HG02884 (cell line): ENCODE measurements around the gene ILK.

Experiments
- ATAC-seq: cut with Tn5 transposase; IDR thresholded peaks from one replicate; pipeline ENCODE4 v1.9.1; 2021; ENCODE audit warnings: mild to moderate bottlenecking, moderate library complexity; ENCODE audit not compliant: unreplicated experiment

Gene ILK

GRCh38 chr11:6619004-6619745, 15.6 kb downstream of the ILK start, which contains the start of gene TPP1:
Gene TPP1 (minus strand): TSS chr11:6619422. CDS start chr11:6619400, 22 bp downstream.
- peak; percentile 99 for ATAC-seq

GRCh38 chr11:6620636-6621035, 17.1 kb downstream of the ILK start:
- no peak for ATAC-seq

DNA sequence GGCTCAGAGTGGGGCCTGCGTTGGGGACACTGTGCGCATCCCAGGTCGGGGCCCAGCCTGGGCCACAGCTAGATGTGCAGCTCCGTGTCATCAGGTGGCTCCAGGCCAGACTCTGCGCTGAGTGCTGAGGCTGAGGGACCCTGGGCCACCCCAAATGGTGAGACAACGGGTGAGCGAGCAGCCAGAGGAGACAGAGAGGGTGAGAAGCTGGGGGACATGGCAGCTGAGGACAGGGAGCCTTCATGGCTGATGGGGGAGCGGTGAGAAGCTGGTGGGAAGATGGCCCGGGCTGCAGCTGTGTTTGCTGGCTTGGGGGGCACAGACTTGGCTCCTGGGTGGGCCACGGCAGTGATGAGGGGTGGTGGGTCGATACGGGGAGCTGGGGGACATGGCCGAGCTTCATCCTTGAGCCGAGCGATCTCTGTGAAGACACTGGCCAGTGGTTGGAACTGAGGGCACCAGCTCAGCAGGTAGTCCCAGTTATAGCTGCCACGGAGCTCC, 18.2 kb downstream of the ILK start:
- no peak for ATAC-seq

GRCh38 chr11:6622261-6623171, 18.9 kb downstream of the ILK start:
- no peak for ATAC-seq

DNA sequence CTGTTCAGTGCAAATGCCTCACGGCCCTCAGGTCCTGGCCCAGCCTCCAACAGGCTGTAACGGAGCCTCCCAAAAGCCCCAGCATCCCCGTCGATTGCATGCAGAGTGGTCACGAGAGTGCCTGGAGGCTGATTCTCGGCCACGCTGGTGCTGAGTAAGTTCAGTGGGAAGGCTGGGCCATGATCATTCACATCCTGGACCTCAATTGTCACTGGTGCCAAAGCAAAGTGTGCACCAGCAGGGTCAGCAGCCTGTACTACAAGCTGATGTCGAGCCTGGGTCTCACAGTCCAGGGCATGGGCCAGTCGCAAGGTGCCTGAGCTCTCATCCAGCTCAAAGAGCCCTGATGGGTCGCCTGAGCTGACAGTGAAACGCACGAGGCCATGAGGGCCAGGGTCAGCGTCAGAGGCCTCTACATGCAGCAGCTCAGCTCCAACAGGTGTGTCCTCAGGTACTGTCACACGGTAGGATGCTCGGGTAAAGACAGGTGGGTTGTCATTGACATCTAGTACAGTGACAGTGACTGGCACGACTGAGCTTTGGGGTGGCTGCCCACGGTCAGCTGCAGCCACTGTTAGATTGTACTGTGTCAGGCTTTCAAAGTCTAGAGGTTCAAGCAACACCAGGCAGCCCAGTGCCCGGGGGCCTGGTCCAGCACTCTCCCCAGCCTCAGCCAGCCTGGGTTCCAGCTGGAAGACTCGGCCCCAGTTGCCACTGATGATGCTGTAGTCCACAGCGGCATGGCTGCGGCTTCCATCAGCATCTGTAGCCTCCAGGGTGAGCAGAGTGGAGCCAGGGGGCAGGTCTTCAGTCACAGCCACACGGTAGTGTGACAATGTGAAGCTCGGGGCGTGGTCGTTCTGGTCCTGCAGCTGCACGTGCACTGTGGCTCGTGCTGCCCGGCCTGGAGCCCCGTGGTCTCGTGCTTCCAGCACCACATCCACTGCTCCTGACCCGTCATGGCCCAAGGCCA, 20.1 kb downstream of the ILK start:
- ATAC-seq: no peak

GRCh38 chr11:6625156-6625831, 21.7 kb downstream of the ILK start:
- ATAC-seq: no peak

GRCh38 chr11:6625832-6626420, 22.4 kb downstream of the ILK start:
- ATAC-seq: no peak

DNA sequence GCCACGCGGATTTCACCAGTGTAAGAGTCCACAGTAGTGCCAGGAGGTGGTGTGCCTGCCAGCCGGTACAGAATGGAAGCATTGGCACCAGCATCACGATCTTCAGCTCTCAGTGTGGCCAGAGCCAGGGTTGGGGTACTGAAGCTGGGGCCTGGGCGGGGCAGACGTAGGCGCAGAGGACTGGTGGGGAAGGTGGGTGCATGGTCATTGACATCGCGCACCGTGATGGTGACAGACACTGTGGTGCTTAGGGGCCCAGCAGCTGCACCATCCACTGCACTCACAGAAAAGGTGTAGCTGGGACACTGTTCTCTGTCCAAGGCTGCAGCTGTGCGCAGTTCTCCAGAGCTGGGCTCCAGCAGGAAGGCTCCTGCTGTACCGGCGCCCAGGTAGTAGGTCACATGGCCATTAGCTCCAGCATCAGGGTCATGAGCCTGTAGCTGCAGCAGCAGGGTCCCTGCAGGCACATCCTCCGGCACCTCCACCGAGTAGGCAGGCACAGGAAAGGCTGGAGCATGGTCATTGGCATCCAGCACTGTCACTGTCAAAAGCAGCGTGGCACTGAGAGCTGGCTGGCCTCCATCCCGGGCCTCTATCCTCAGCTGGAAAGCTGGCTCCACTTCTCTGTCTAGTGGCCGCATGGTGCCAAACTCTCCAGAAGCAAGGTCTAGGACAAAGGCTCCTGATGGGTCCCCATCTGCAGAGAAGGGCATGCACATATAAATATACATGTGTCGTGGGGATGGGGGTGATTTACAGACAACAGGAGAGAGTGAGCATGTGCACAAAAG, 23.6 kb downstream of the ILK start:
- ATAC-seq: no peak

DNA sequence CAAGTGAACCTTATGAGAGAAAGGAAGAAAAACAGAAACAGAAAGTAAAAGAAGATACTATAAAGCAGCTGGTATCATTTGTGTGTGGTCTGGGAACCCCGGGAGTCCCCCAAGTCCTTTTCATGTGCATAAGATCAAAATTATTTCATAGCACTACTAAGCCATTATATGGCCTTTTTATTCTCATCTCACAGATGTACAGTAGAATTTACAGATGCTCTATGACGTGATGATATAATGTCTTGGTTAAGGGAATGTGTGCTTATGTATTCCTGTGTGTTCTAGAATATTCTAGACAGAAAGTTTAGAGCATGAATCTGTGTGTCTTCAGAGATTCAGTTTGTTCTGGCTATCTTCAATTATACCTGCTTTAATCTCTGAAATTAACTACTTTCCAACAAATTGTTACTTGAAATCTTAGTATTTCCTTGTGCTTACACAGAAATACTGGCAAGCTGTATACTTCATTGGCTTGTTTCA, 24.2 kb downstream of the ILK start:
- peak; percentile 64 for ATAC-seq

DNA sequence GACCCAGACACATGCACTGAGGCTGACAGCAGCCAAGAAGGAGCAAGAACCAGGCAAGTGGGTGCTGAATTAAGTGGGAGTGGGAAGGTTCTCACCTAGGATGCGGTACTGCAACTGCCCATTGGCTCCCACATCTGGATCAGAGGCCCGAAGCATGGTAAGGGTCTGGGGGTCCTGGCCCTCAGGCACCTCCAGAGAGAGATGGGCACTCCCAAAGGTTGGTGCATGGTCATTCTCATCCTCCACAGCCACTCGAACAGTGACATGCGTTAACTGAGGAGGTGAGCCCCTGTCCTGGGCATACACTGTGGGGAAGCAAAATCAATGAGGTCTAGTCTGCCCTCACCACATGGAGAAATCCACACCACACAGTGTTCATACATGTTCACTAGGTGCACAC, 25.0 kb downstream of the ILK start:
- no peak for ATAC-seq

DNA sequence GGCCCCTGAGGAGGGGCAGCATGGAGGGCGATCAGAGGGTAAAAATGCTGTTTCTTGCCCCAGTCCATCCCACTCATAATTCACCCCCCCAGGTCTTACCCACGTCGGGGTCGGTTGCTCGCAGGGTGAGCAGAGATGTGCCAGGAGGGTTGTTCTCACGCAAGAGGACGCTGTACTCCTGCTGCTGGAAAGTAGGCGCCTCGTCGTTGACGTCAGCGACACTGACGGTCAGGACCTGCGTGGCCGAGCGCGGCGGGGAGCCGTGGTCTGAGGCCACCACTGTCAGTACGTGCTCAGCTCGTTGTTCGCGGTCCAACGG, 26.0 kb downstream of the ILK start:
- no peak for ATAC-seq

- no peak for ATAC-seq
Observed at GRCh38 chr11:6629892-6630631, 26.5 kb downstream of the ILK start.

DNA sequence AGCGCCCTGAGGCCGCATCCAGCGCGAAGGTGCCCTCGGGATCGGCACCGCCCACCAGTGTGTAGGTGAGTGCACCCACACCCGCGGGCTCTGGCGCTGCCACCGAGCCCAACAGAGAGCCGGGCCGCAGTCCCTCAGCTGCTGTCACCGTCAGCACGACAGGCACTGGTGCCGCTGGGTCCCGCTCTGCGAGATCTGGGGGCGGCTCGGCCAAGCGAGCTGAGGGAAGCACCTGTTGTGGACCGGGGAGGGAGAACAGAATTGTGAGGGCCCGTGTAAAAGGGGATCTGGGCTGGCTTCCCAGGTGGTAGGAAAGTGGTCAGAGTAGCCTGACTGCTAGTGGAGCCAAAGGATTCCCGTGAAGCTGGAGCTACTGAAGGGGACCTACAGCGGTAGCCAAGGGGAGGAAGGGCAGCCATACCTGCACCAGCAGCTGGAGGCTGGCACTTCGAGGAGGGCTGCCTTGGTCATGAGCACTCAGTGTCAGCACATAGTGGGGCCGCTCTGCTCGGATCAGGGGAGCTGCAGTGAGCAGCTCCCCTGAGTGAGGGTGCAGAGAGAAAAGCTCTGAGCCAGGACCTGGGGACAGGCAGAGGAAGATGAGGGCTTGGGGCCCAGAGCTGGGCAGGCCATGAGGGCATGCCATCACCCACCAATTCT, 27.2 kb downstream of the ILK start:
- no peak for ATAC-seq

DNA sequence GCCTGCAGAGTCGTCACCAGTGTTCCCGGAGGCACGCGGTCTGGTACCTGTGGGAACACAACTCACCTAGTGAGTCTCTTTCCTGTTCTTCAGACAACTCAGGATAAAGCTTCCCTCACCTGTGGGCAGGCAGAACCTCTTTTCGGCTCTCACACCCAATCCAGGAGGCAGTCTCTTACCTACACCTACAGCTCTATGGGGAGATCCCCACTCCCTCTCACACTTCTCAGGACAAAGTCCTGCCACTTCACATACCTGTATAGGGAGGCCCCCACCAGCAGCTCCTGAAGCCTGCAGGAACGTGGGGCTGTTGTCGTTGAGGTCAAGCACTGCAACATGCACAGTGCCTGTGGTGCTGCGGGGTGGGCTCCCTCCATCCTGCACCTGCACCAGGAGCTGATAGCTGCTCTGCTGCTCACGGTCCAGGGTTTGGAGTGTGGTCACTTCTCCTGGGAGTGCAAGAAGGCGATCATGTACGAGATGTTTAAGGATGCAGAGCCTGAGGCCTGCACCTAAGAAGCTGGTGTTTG, 27.9 kb downstream of the ILK start:
- ATAC-seq: no peak

- no peak for ATAC-seq
Observed at GRCh38 chr11:6632116-6633073, 28.8 kb downstream of the ILK start.
